SK-N-SH treated with all-trans-retinoic acid at 6 μM for 48 hours (cell line): ENCODE data around the gene POLE4.

Experiments used
- ATAC-seq: fragments of 200-7000 bp; cut with Tn5 transposase; 3 replicates; pipeline ENCODE4 v1.9.1; 2020; ENCODE audit warnings: mild to moderate bottlenecking, moderate library complexity
- ARNTL ChIP-seq: fragments of 450-650 bp; formaldehyde crosslinking; IDR thresholded peaks from 2 replicates; pipeline ENCODE4 v1.5.0; 2020; ENCODE audit warnings: low read depth, mild to moderate bottlenecking, moderate library complexity, borderline replicate concordance
- BACH2 ChIP-seq: fragments of 250-450 bp; sonication (Bioruptor Pico); IDR thresholded peaks from 2 replicates; pipeline ENCODE4 v1.9.0; 2021; ENCODE audit warnings: mild to moderate bottlenecking, borderline replicate concordance
- CSDC2 ChIP-seq: fragments of 250-450 bp; sonication (Bioruptor Pico); IDR thresholded peaks from 2 replicates; pipeline ENCODE4 v1.5.0; 2020; ENCODE audit warnings: mild to moderate bottlenecking, moderate library complexity
- CSRNP3 ChIP-seq: fragments of 250-450 bp; sonication (Bioruptor Pico); IDR thresholded peaks from 2 replicates; pipeline ENCODE4 v1.5.1; 2021; ENCODE audit warnings: mild to moderate bottlenecking, moderate library complexity
- ESRRG ChIP-seq: fragments of 250-450 bp; sonication (Bioruptor Pico); IDR thresholded peaks from 2 replicates; pipeline ENCODE4 v1.6.1; 2021; ENCODE audit warnings: mild to moderate bottlenecking
- GLIS3 ChIP-seq: fragments of 250-450 bp; sonication (Bioruptor Pico); IDR thresholded peaks from 2 replicates; pipeline ENCODE4 v1.5.0; 2020; ENCODE audit warnings: mild to moderate bottlenecking, moderate library complexity
- ISL1 ChIP-seq: fragments of 250-450 bp; sonication (Bioruptor Pico); IDR thresholded peaks from 2 replicates; pipeline ENCODE4 v2.1.2; 2022; ENCODE audit warnings: mild to moderate bottlenecking, moderate library complexity
- OSR1 ChIP-seq: fragments of 250-450 bp; sonication (Bioruptor Pico); IDR thresholded peaks from 2 replicates; pipeline ENCODE4 v1.8.0; 2022; ENCODE audit warnings: moderate library complexity, mild to moderate bottlenecking, inconsistent platforms
- RARB ChIP-seq: fragments of 250-450 bp; sonication (Bioruptor Pico); IDR thresholded peaks from 2 replicates; pipeline ENCODE4 v1.8.0; 2021; ENCODE audit warnings: mild to moderate bottlenecking, moderate library complexity
- SNAI2 ChIP-seq: fragments of 250-450 bp; sonication (Bioruptor Pico); IDR thresholded peaks from 2 replicates; pipeline ENCODE4 v1.5.0; 2020; ENCODE audit warnings: mild to moderate bottlenecking, moderate library complexity
- TOX ChIP-seq: fragments of 250-450 bp; sonication (Bioruptor Pico); IDR thresholded peaks from 2 replicates; pipeline ENCODE4 v1.8.0; 2021; ENCODE audit warnings: mild to moderate bottlenecking, moderate library complexity, borderline replicate concordance
- TSHZ2 ChIP-seq: fragments of 250-450 bp; sonication (Bioruptor Pico); IDR thresholded peaks from 2 replicates; pipeline ENCODE4 v1.5.0; 2020; ENCODE audit warnings: mild to moderate bottlenecking, moderate library complexity
- ZC3H10 ChIP-seq: fragments of 250-450 bp; sonication (Bioruptor Pico); IDR thresholded peaks from 2 replicates; pipeline ENCODE4 v1.5.1; 2021; ENCODE audit warnings: mild to moderate bottlenecking, moderate library complexity
- ZFP3 ChIP-seq: fragments of 250-450 bp; sonication (Bioruptor Pico); IDR thresholded peaks from 2 replicates; pipeline ENCODE4 v1.5.0; 2020; ENCODE audit warnings: mild to moderate bottlenecking, moderate library complexity
- ZNF70 ChIP-seq: fragments of 450-650 bp; formaldehyde crosslinking; IDR thresholded peaks from 2 replicates; pipeline ENCODE4 v1.5.0; 2020; ENCODE audit warnings: mild to moderate bottlenecking, moderate library complexity
- ZNF8 ChIP-seq: fragments of 450-650 bp; formaldehyde crosslinking; IDR thresholded peaks from 2 replicates; pipeline ENCODE4 v1.5.0; 2020; ENCODE audit warnings: mild to moderate bottlenecking, moderate library complexity
- TF ChIP-seq, protein P1 (sequence below): fragments of 250-450 bp; sonication (Bioruptor Pico); IDR thresholded peaks from 2 replicates; pipeline ENCODE4 v1.5.1; 2020; ENCODE audit warnings: low read depth, mild to moderate bottlenecking, moderate library complexity

The POLE4 gene

DNA sequence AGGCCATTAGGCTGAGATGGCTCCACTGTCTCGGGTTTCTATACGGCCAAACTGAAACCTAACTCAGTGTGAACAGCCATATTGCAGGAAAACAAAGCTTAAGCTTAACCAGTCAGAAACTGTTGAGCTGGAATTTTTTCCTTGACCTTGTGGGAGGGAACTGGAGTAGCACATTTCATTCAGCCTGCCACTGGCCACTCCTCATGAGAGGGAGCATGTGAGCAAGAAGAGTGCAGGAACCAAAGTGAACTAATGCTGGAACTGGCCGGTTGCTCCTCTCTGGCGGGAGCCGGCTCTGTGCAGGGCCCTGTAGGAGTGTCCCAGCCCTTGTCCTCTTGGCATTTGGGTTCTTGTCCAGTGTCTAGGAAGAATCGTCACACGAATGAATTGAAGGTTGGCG is 5.9 kb upstream of the POLE4 start:
- ATAC-seq: no peak
- TF ChIP-seq SNAI2 (CRISPR knock-in tag) (no peak), ZNF8 (CRISPR knock-in tag) (no peak), ARNTL (no peak), TSHZ2 (CRISPR knock-in tag) (no peak), TOX (CRISPR knock-in tag) (no peak)
- TF ChIP-seq, protein P1, sequence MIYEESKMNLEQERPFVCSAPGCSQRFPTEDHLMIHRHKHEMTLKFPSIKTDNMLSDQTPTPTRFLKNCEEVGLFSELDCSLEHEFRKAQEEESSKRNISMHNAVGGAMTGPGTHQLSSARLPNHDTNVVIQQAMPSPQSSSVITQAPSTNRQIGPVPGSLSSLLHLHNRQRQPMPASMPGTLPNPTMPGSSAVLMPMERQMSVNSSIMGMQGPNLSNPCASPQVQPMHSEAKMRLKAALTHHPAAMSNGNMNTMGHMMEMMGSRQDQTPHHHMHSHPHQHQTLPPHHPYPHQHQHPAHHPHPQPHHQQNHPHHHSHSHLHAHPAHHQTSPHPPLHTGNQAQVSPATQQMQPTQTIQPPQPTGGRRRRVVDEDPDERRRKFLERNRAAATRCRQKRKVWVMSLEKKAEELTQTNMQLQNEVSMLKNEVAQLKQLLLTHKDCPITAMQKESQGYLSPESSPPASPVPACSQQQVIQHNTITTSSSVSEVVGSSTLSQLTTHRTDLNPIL (CRISPR knock-in tag): no peak

DNA sequence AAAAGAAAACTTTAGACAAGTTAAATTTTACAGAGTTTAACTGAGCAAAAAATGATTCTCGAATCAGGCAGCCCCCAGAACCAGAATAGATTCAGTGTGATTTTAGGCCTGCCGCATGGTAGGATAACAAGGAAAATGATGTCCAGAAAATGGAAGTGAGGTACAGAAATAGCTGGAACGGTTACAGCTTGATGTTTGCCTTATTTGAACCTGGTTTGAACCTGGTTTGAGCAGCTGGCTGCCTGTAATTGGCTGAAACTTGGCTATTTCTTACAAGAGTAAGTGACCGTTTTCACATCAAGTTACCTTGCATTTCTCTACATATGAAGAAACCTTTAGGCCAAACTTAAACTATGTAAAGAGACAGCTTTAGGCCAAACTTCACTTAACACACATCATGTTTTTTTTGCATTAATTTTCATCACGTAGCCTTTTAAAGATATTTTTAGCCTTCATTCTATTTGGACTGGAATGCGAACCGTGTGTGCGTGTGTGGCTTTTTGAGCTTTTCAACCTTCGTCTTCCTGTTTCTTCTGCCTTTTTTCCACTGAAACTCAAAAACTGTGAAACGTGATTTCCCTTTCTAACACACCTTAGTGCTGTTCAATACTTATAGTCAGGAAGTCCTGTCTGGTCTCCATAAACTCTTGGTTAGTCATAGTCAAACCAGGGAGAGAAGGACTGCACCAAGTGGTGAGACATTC is 4.5 kb upstream of the POLE4 start:
- TF ChIP-seq GLIS3 (CRISPR knock-in tag) (no peak), ZC3H10 (CRISPR knock-in tag) (no peak), ZFP3 (CRISPR knock-in tag) (no peak), BACH2 (CRISPR knock-in tag) (no peak), ZNF70 (CRISPR knock-in tag) (no peak), ESRRG (CRISPR knock-in tag) (no peak), CSRNP3 (CRISPR knock-in tag) (no peak), TSHZ2 (CRISPR knock-in tag) (no peak), ZNF8 (CRISPR knock-in tag) (no peak), SNAI2 (CRISPR knock-in tag) (no peak)

DNA sequence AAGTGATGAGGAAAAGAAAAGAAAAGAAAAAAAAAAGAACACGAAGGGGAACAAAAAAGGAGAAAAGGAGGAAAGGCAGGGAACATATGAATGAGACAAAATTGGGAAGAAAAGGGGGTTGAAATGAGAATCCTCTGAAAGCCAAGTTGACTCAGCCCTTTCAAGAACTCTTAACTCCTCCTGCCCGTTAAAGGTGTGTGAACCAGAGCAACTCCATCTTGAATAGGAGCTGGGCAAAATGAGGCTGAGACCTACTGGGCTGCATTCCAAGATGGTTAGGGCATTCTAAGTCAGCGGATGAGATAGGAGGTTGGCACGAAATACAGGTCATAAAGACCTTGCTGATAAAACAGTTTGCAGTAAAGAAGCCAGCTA is 4.0 kb upstream of the POLE4 start:
- ATAC-seq: no peak
- TF ChIP-seq OSR1: no peak
- TF ChIP-seq ISL1: no peak
- TF ChIP-seq RARB (CRISPR knock-in tag): no peak
- no peak for TF ChIP-seq CSDC2 (CRISPR knock-in tag)
- TF ChIP-seq TSHZ2 (CRISPR knock-in tag): no peak

More for the DNA sequence above, 4.5 kb upstream of the POLE4 start:
- ATAC-seq: no peak
